GM18508 (cell line): ENCODE measurements around the gene SIAH2.

ENCODE experiments used
- ATAC-seq: cut with Tn5 transposase; IDR thresholded peaks from one replicate; pipeline ENCODE4 v1.9.1; 2021; ENCODE audit warnings: moderate number of reproducible peaks; ENCODE audit not compliant: insufficient read depth, unreplicated experiment

SIAH2 gene

DNA sequence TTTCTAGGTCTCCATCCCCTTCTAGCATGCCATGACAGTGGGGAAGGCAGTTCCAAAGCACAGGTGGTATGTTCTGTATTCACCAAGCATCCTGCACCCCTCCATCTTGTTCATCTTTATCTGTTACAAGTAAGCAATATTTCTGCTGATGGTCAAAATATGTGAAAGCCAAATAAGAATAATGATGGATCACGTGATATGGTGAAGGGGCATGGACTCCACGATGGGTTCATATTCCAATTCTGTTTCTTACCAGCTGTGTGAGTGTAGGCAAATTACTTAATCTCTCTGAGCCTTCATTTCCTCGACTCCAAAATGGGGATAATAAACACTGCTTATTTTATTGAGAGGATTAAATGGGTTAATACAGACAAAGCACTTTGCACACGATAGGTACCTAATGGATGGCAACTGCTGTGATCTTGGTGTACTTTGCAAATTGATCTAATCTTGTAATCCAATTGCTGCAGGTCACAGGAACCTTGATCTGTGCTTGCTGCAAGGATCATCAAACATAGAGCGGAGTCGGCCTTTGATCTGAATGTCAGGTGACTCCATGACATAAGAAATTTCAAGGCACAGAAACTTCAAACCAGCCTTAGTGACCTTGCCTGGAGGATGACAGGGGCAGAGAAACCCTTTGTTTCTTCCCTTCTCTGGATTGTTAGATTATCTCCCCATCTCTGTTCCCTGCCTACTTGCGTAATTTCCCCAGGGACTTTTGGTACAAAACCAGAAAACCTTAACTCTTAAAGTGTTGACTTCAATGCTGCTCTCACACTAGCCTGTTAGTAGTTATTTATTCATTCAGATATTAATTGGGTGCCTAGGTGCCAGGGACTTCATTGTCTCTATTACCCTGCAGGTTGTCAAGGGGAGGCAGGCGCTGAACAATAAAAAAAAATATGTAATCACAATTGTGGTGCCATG, 25.8 kb downstream of the SIAH2 start:
- ATAC-seq: no peak

- no peak for ATAC-seq
Measured at GRCh38 chr3:150736316-150736719, 26.7 kb downstream of the SIAH2 start.

GRCh38 chr3:150734795-150735119, 28.2 kb downstream of the SIAH2 start:
- no peak for ATAC-seq

DNA sequence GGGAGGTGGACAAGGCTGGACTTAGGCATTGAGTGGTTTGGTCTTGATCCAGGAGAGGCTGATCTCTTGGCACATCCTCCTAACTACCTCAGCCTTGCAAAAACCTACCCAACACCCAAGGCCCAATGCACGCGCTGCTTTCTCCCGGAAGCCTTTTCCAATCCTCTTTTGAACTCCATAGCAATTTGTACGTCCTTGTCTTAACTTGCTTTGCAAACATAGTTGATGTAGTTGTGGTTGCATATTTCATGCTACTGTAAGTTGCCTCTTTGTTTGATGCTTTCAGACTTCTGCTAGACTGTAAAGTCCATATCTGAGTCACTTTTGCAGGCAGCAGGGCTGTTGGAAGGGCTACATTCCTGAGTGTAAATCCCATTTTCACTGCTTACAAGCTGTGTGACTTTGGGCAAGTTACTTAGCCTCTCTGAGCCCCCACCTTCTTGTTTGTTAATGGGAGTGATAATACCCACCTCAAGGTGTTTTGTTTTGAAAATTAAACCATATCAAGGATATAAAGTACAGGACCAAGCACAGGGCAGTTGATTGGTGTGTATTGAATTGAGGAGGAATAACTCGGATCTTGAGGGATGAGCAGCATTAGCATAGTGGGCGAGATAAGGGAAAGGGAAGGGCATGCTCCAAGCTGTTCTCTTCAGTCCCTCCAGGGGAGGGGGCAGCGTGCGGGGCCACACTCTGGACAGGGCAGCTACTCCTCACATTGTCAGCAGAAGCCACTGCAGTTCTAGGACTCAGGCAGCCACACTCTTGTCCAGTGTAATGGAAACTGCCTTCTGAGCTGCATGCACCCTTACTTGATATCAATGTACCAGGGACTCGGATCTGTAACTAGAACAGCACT, 28.8 kb downstream of the SIAH2 start:
- no peak for ATAC-seq

GRCh38 chr3:150733373-150733935, 29.5 kb downstream of the SIAH2 start:
- ATAC-seq: no peak

DNA sequence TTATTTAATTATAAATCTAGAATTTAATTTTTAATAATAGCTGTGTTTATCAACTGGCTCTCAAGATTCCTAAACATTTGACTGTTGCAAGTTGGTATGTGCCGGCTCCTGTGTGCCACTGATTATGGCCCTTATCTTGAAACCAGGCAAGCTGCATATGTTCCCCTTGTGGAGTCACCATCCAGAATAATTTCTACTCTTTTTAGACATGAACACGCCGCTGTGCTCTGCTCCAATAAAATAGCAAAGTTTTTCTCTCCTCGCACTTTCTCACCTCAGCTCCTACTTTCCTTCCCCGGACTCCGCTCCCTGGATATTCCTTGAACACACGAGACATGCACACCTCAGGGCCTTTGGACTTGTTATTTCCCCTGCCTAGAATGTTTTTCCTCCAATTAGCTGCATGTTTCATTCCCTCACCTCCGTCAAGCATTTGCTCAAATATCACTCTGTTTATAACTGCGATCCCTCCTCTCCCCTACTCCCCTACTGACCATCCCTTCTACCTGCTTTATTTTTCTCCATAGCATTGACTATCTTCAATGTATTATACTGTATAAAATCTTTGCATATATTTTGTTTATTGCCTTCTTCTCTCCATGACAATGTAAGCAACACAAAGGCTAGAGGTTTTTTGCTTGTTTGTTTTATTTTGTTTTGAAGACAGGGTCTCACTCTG, 33.1 kb downstream of the SIAH2 start:
- ATAC-seq: no peak

DNA sequence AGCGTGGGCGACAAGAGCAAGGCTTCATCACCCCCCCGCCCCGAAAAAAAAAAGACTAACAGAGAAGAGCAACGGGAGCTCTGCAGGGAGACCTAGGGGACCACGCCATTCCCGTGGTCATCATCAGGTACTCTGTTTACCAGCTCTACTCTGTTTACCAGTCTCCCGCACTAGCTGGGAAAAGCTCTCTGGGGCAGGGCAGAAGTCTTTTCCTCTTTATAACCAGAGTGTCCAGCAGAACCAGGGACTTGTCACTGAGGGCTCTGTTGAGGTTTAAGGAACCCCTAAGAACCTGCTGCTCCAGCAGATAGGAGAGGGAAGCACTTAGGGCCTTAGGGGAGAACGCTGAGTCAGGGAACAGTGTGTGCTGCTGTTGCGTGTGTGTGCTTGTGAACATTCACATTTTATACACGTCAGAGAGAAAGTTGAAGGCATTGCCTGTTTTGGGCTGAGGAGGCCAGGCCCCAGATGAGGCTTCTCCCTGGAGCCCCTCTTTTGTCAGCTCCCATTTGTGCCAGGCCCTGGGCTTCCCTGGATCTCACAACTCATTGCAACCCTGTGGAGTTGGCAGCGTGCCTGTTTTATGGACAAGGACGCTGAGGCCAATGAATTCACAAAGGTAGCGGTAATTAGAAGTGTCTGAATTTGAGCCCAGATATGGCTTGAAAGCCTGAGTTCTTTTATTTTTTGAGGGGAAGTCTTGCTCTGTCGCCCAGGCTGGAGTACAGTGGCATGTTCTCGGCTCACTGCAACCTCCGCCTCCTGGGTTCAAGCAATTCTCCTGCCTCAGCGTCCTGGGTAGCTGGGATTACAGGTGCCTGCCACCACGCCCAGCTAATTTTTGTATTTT, 35.1 kb downstream of the SIAH2 start:
- no peak for ATAC-seq

GRCh38 chr3:150725548-150725947, 37.4 kb downstream of the SIAH2 start:
- ATAC-seq: no peak

- ATAC-seq: no peak
Measured at GRCh38 chr3:150723946-150724345, 39.0 kb downstream of the SIAH2 start.

- ATAC-seq: no peak
Measured at GRCh38 chr3:150722267-150722666, 40.7 kb downstream of the SIAH2 start.

DNA sequence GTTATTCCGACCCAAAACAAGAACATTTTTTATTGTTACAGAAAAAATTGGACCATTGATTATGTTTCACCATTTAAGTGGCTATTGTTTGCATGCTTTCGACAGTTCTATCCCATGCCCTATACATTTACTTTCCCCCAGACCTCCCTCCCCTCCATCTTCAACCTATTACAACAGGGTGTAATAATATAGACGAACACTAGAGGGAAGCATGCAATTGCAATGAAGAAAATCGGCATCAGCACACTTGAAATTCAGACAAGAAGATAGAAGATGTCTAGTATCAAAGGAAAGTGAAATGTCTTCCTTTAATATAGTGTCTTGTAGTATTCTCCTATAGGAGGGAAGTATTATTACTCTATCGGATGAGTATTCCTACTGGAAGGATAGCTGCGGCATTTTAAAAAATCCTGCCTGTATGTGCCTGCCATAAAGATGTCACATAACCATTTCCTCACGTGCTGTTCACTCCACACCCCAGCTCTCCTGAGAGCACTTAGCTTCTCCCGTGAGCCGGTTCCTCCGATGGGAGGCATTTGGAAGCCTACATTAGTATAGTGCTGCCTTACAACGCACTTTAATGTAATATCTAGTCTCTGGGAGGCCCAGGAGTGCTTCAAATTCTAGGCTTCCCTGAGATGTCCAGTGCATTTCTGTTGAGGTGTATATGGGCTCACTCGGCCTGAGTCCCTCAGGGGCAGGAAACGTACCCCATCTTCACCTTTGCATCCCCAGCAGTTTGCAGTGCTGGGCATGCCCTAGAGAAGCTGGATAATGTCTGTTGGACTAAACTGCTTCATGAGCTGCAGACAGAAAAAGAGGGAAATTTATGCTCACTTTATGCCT, 41.5 kb downstream of the SIAH2 start:
- ATAC-seq: no peak

- no peak for ATAC-seq
Measured at GRCh38 chr3:150720444-150720843, 42.5 kb downstream of the SIAH2 start.

GRCh38 chr3:150710097-150710496, 52.9 kb downstream of the SIAH2 start:
- no peak for ATAC-seq

DNA sequence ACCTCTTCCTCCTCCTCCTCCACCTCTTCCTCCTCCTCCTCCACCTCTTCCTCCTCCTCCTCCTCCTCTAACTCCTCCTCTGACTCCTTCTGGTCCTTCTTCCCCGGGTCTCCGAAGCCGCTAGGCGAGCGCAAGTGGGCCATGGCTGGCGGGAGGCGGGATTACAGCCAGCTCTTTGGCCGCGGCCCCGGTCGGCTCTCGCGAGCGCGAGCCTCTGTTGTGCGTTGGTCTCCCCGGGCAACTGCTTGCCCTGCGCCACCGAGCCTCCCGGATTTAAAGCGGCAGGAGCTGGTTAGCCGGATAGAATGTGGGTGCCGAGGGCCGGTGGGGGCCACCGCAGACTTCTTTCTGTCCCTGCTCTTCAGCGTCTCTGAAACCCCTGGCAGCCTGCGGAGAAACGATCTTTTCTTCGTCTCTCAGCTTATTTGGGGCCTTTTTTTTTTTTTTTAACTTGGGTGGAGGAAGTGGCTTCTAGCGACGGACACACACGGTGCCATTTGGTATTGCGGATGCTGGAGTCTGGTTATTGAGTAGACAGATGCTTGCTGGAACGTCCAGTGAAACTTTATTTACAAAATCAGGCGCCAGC, 59.1 kb downstream of the SIAH2 start, which contains the start of gene ERICH6:
TSS of gene ERICH6 (minus strand) at position 165 of the 589 bp plus-strand sequence. CDS start at position 143, 22 bp downstream.
- ATAC-seq: peak; percentile 71

GRCh38 chr3:150703299-150703755, 59.6 kb downstream of the SIAH2 start:
- ATAC-seq: peak; percentile 11

DNA sequence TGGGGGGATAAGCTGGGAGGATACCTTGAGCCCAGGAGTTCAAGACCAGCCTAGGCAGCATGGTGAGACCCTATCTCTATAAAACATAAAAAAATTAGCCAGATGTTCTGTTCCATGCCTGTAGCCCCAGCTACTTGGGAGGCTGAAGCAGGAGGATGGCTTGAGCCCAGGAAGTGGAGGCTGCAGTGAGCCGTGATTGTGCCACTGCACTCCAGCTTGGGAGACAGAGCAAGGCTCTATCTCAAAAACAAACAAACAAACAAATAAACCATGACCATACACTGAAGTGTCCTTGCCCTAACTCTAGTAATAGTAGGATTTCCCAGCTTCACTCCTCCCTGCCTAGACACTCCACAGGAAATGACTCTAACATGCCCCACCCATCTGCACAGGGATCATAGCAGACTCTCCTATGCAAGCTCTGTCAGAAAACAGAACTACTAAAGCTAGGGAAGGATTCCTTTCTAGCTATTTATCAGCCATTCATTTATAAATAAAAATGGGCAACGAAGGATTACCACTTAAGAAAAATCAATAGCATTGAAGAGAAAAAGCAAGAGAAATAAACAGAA, 63.8 kb downstream of the SIAH2 start:
- ATAC-seq: no peak

GRCh38 chr3:150697646-150698045, 65.3 kb downstream of the SIAH2 start:
- no peak for ATAC-seq
